Activated CD4-positive, CD25-positive, alpha-beta regulatory T cell treated with anti-CD3 and anti-CD28 coated beads, Interleukin-2, amount 50 U/mL, for 16 hours (primary cell): ENCODE measurements around the gene ANKRD65.
"Not testable (repeated sequence)": the region's sequence is repeated elsewhere in the genome, so short reads cannot be mapped to it uniquely, and the experiment has no call there.

Experiments used
- DNase-seq: peaks from one replicate; pipeline ENCODE4 v3.0.0-alpha.2; 2020; ENCODE audit warnings: low read depth, low spot score

Gene ANKRD65

DNA sequence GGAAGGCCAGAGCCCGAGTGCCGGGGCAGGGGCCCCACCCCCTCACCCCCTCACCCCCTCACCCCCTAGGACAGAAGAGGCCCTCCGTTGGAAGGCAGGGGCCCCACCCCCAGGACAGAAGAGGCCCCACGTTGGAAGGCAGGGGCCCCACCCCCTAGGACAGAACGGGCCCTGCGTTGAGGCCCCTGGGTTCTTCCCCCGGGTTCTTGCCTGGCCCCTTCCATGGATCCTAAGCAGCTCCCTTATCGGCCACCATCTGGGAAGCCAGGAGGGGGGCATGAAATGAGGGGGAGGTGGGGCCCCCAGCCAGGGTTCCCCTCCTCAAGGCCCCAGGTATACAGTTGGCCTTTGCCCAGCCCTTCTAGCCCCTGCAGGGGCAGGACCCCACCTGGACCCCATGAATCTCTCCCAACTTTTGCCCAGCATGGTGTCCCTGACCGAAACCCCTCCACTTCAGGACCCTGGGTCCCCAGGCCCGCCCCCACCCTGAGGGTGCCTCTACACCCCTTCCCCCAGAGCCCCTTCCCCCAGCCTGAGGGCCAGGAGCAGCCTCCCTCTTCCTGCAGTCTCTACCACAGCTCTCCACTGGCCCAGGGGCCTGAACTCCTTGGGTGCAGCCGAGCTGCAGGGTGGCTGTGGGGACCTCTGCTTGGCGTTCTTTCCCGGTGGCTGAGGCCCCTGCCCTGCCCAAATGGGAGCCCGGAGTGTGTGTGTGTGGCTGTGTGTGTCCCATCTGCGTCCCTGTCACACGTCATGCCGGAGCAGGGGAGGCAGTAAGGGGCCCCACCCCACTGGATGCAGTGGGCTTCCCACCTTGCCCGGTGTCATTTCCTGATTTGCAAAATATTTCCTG lies 10.1 kb upstream of the ANKRD65 start:
- DNase-seq, result no peak

- no peak for DNase-seq
Measured at GRCh38 chr1:1430114-1430982, 9.3 kb upstream of the ANKRD65 start.

DNA sequence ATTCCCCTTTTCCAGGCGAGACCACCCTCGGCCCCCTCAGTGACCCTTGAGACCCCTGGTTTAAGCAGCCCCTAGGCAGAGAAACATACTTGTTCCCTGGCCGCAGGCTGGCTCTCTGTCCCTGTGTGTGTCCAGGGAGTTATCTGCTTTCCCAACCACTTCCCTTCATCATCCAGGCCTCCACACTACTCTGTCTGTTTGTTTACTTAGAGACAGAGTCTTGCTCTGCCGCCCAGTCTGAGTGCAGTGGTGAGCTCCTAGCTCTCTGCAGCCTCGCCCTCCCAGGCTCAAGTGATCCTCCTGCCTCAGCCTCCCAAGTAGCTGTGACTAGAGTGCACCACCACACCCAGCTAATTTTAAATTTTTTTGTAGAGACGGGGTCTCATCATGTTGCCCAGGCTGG lies 8.6 kb upstream of the ANKRD65 start:
- no peak for DNase-seq

DNA sequence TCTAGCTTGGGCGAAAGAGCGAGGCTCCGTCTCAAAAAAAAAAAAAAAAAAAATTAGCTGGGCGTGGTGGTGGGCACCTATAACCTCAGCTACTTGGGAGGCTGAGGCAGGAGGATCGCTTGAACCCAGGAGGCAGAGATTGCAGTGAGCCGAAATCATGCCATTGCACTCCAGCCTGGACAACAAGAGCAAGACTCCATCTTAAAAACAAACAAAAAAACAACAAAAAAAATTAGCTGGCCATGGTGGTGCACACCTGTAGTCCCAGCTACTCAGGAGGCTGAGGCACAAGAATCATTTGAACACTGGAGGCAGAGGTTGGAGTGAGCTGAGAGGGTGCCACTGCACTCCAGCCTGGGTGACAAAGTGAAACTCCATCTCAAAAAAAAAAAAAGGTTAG lies 7.9 kb upstream of the ANKRD65 start:
- DNase-seq, result not testable (repeated sequence)

GRCh38 chr1:1428174-1428573 lies 7.1 kb upstream of the ANKRD65 start:
- DNase-seq, result no peak

DNA sequence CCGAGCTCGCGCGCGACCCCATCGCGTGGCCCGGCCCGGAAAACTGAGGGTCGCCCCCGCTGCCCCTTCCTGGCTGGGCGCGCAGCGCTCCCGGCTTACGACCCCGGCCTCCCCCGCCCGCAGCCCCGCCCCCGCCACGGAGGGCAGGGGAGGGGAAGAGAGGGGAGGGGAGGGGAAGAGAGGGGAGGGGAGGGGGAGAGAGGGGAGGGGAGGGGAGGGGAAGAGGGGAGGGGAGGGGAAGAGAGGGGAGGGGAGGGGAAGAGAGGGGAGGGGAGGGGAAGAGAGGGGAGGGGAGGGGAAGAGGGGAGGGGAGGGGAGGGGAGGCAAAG lies 6.7 kb upstream of the ANKRD65 start:
- DNase-seq, result no peak

GRCh38 chr1:1427106-1427819 lies 6.2 kb upstream of the ANKRD65 start:
- no peak for DNase-seq

- no peak for DNase-seq
Measured at GRCh38 chr1:1426496-1427105, 5.5 kb upstream of the ANKRD65 start.

- no peak for DNase-seq
Measured at GRCh38 chr1:1425753-1426495, 4.8 kb upstream of the ANKRD65 start.

- DNase-seq, result no peak
Measured at GRCh38 chr1:1425426-1425752, 4.3 kb upstream of the ANKRD65 start.

- no peak for DNase-seq
Measured at GRCh38 chr1:1424707-1425106, 3.6 kb upstream of the ANKRD65 start.

DNA sequence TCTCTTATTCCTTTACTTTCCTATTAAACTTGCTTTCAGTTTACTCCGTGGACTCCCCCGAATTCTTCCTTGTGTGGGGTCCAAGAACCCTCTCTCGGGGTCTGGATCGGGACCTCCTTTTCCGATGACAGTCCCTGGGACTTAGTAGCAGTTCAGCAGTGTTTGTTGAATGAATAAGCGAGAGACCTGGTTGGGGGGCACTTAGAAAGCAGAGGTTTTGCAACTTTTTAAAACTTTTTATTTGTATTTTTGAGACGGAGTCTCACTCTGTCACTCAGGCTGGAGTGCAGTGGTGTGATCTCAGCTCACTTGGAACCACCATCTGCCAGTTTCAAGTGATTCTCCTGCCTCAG lies 2.1 kb upstream of the ANKRD65 start:
- DNase-seq, result no peak

DNA sequence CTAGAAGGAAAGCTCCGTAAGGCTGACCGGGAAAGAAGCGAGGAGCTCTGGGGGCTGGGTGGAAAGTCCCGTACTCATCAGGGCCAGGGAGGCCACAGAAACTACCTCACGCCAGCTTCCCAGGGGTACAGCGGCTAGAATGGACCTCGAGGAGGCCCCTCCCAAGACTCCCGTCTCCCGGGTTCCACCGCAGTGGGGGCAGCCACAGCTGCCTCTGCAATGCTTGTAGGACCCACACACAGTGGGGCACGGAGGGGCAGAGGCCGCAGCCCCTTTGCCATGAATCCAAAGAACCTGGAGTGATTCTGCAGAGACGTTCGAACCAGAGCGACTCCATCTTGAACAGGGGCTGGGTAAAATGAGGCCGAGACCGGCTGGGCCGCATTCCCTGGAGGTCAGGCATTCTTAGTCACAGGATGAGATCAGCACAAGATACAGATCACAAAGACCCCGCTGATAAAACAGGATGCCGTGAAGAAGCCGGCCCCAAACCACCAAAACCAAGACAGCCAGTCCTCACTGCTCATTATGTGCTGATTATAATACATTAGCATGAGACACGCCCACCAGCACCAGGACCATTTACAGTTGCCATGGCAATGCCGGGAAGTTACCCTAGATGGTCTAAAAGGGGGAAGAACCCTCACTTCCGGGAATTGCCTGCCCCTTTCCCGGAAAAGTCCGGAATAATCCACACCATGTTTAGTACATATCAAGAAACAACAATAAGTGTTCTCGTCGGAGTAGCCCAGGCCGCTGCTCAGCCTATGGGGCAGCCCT lies 1.6 kb upstream of the ANKRD65 start:
- DNase-seq, result no peak

DNA sequence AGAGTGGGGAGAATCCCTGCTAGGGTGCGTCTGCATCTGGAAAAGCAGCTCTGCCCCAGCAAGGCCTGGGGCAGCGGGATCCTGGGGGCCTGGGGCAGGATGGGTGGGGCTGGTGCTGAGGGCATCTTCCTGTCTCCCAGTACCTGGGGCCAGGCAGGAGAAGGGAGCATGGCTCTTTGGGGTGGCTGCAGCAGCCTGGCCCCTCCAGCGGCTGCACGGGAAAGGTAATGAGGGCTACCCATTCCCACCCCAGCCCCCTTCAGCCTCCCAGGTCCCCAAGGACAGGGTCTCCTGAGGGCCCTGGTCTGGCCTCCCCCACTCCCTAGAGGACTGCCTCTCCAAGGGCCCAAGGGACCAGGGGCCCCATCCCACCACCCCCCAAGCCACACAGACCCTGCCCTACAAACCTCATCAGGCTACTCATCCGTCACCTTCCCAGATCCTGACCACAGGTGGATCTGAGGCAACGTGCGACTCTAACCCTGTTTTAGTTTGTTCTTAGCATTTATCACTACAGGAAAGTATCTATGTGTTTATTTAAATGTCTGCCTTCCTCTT lies 910 bp upstream of the ANKRD65 start:
- DNase-seq, result no peak

GRCh38 chr1:1420654-1421141 lies 378 bp downstream of the ANKRD65 start:
- no peak for DNase-seq

- DNase-seq, result no peak
Measured at GRCh38 chr1:1419813-1420653, 1.0 kb downstream of the ANKRD65 start.

DNA sequence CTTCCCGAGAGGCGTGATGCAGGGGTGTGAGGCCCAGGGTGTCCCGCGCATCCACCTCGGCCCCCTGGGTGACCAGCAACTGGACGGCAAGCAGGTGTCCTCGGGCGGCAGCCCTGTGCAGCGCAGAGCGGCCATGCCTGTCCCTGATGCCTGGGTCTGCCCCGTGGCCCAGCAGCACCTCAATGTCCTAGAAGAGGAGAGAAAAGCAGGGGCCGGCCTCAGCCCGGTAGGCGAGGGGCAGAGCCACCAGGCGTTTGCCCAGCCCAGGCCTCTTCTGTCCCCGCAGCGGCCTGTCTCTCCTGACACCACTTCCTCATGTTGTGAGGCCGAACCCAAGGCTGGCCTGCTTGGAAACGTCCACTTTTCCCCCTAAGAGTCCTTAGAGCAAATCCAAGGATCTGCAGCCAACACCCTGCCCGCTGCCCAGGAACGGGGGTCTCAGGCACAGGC lies 1.7 kb downstream of the ANKRD65 start:
- DNase-seq, result no peak

GRCh38 chr1:1418464-1419362 lies 2.4 kb downstream of the ANKRD65 start:
- no peak for DNase-seq
